Measurements from ENCODE around the gene IKZF1. TPM values are rescaled to one million over a fixed set of nuclear protein-coding genes. Genes with fewer than 3 reads are reported as not detected.

The IKZF1 gene
- total RNA-seq, 1 donor from 2014 or later: 0.86 TPM

DNA sequence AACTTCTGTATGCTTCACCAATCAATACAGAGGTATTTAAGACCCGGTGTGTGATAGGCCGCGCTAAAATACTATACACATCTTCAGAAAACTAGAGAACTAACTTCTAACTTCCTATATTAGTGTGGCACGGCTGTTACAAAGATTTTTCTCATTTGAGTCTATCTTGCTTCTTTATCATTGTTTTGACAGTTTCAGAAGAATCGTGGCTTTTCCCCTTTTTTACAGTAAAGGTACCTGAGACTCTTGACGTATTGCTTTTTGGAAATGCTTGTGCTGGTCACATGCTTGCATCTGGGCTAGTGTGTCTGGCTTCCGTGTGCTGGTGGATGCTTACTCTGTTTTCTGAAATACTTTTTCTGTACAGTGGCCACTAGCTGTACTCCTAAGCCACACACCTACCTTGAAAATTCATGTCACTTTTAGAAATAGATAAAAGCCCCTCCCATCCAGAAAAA lies 12.7 kb downstream of the IKZF1 start:
- H3K4me1 Mint-ChIP-seq (ENCODE audit: low read depth, unreplicated experiment): peaks cover 6% of the 10 kb centered on the region
- Histone ChIP-seq H3K27me3 (ENCODE audit: insufficient read depth, low read length) (no peaks in the 10 kb centered on the region), H3K79me2 (ENCODE audit: insufficient read depth, low read length) (no peaks in the 10 kb centered on the region), H3K27ac (ENCODE audit: low read depth, low read length) (no peak overlapping the region), H3K4me1 (ENCODE audit: insufficient read depth, low read length) (no peaks in the 10 kb centered on the region), H3K9me3 (ENCODE audit: insufficient read depth, low read depth, low read length) (no peaks in the 10 kb centered on the region), H4K20me1 (ENCODE audit: insufficient read depth, low read length) (no peaks in the 10 kb centered on the region), H2AFZ (ENCODE audit: low read depth, low read length) (no peak overlapping the region), H3K9ac (ENCODE audit: low read length) (no peak overlapping the region), H3K4me3 (ENCODE audit: insufficient read depth, low read depth, low read length) (no peak overlapping the region), H3K4me2 (ENCODE audit: low read length) (no peak overlapping the region), H3K36me3 (ENCODE audit: insufficient read depth, low read length) (no peaks in the 10 kb centered on the region)
- FAIRE-seq (no peak), DNase-seq (ENCODE audit: low read depth) (no peak)
- H3K9me3 Mint-ChIP-seq (ENCODE audit: unreplicated experiment): peaks cover 2% of the 10 kb centered on the region
- H3K27ac Mint-ChIP-seq (ENCODE audit: unreplicated experiment): no peak overlapping the region
- TF ChIP-seq EZH2 (IDR thresholded peaks at IDR 0.05; ENCODE audit: insufficient read depth, low read length): no peak
- TF ChIP-seq, protein P1, sequence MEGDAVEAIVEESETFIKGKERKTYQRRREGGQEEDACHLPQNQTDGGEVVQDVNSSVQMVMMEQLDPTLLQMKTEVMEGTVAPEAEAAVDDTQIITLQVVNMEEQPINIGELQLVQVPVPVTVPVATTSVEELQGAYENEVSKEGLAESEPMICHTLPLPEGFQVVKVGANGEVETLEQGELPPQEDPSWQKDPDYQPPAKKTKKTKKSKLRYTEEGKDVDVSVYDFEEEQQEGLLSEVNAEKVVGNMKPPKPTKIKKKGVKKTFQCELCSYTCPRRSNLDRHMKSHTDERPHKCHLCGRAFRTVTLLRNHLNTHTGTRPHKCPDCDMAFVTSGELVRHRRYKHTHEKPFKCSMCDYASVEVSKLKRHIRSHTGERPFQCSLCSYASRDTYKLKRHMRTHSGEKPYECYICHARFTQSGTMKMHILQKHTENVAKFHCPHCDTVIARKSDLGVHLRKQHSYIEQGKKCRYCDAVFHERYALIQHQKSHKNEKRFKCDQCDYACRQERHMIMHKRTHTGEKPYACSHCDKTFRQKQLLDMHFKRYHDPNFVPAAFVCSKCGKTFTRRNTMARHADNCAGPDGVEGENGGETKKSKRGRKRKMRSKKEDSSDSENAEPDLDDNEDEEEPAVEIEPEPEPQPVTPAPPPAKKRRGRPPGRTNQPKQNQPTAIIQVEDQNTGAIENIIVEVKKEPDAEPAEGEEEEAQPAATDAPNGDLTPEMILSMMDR (IDR thresholded peaks at IDR 0.05; ENCODE audit: insufficient read depth, low read depth, low read length): no peak
- H3K4me3 Mint-ChIP-seq (ENCODE audit: unreplicated experiment): no peak overlapping the region
- peaks cover 16% of the 10 kb centered on the region for H3K27me3 Mint-ChIP-seq (ENCODE audit: low read depth, unreplicated experiment)
- H3K36me3 Mint-ChIP-seq (ENCODE audit: low read depth, unreplicated experiment): no peaks in the 10 kb centered on the region

DNA sequence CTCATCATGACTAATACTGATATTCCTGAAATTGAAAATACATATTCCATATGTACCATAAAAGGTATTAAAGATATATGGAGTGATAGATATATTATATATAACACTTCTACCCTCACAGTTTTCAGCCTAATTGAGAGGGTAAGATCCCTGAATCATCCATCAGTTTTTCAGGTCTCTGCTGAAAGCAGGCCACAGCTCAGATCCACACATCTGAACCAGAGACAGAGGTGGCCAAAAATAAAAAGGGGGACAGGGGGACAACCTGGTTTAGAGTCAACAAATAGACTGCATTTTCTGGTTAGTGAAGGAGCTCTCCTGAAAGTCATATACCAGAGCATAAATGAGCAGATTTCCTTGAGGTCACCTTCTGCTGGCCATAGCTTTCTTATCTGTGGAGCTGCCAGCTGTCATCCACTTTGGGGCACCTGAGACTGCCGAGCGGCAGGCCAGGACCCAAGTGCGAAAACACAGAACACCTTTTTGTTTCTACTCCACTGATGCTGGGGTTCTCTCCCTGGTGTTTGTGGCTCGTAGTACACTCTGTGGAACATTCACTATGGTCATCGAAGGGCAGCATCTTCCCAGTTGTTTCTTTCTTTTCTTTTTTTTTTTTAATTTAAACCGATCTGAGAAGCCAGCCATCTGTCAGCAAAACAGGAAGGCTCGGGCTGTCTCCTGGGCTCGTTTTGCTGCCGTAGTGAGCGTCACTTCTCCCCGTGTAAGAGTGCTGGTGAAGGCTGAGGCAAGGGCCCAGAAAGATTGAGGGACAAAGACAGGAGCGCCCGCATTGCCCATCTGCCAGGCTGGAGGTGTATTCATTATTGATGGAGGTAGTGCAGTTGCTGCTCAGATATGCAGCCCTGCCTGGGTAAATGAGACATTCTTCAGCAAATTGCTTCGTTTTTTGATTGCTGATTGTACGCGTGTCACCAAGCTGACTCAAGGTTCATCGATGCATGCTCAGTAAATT lies 13.5 kb downstream of the IKZF1 start:
- Histone ChIP-seq H3K27ac (ENCODE audit: low read depth, low read length) (no peak overlapping the region), H4K20me1 (ENCODE audit: insufficient read depth, low read length) (no peaks in the 10 kb centered on the region), H2AFZ (ENCODE audit: low read depth, low read length) (no peak overlapping the region), H3K4me1 (ENCODE audit: insufficient read depth, low read length) (no peaks in the 10 kb centered on the region), H3K79me2 (ENCODE audit: insufficient read depth, low read length) (no peaks in the 10 kb centered on the region), H3K4me3 (ENCODE audit: insufficient read depth, low read depth, low read length) (no peak overlapping the region), H3K4me2 (ENCODE audit: low read length) (no peak overlapping the region), H3K27me3 (ENCODE audit: insufficient read depth, low read length) (no peaks in the 10 kb centered on the region), H3K9me3 (ENCODE audit: insufficient read depth, low read depth, low read length) (no peaks in the 10 kb centered on the region), H3K9ac (ENCODE audit: low read length) (no peak overlapping the region), H3K36me3 (ENCODE audit: insufficient read depth, low read length) (no peaks in the 10 kb centered on the region)
- H3K4me1 Mint-ChIP-seq (ENCODE audit: low read depth, unreplicated experiment): peaks cover 2% of the 10 kb centered on the region
- TF ChIP-seq, protein P1 (IDR thresholded peaks at IDR 0.05; ENCODE audit: insufficient read depth, low read depth, low read length): no peak
- no peak for TF ChIP-seq EZH2 (IDR thresholded peaks at IDR 0.05; ENCODE audit: insufficient read depth, low read length)
- DNase-seq (ENCODE audit: low read depth): no peak
- H3K36me3 Mint-ChIP-seq (ENCODE audit: low read depth, unreplicated experiment): no peaks in the 10 kb centered on the region
- peaks cover 14% of the 10 kb centered on the region for H3K27me3 Mint-ChIP-seq (ENCODE audit: low read depth, unreplicated experiment)
- no peak overlapping the region for H3K27ac Mint-ChIP-seq (ENCODE audit: unreplicated experiment)
- H3K9me3 Mint-ChIP-seq (ENCODE audit: unreplicated experiment): peaks cover 2% of the 10 kb centered on the region
- no peak overlapping the region for H3K4me3 Mint-ChIP-seq (ENCODE audit: unreplicated experiment)
- no peak for FAIRE-seq
